Kidney (tissue), 14 donors: Measurements from ENCODE around the gene CAPN7. TPM values are rescaled to one million over a fixed set of nuclear protein-coding genes. Genes with fewer than 3 reads are reported as not detected.

ENCODE experiments used
- DNase-seq, 5 donors: peaks; one replicate each; pipeline ENCODE4 v3.0.0-alpha.2; 2013 to 2020
- FAIRE-seq: peaks from 2 replicates; lab custom pipeline; 2012; peaks lifted over from hg19 to GRCh38; lab: Jason Lieb, UNC
- H3K27ac ChIP-seq, 2 donors: one replicate each; pipeline ENCODE4 v1.7.0; 2013; ENCODE audit warnings: low read depth in 2 of 2, low read length in 2 of 2, inconsistent platforms in 1 of 2
- H3K27me3 ChIP-seq: one replicate; pipeline ENCODE4 v1.7.1; 2013; ENCODE audit warnings: low read length, inconsistent platforms; ENCODE audit not compliant: control insufficient read depth, insufficient read depth
- H3K36me3 ChIP-seq, 3 donors: one replicate each; pipeline versions ENCODE4 v1.7.0 to v1.7.1; 2013; ENCODE audit warnings: low read length in 3 of 3, control low read depth in 1 of 3, inconsistent platforms in 1 of 3; ENCODE audit not compliant: insufficient read depth in 3 of 3, control insufficient read depth in 2 of 3
- H3K4me1 ChIP-seq, 3 donors: one replicate each; pipeline versions ENCODE4 v1.7.0 to v1.7.1; 2013; ENCODE audit warnings: low read length in 3 of 3, inconsistent platforms in 1 of 3, low read depth in 1 of 3; ENCODE audit not compliant: control insufficient read depth in 2 of 3, insufficient read depth in 2 of 3
- H3K4me3 ChIP-seq, 3 donors: one replicate each; pipeline versions ENCODE4 v1.7.0 to v1.8.1; 2013; ENCODE audit warnings: low read length in 3 of 3, control low read depth in 1 of 3, inconsistent platforms in 1 of 3
- H3K9ac ChIP-seq, 3 donors: one replicate each; pipeline versions ENCODE4 v1.7.0 to v1.7.1; 2013; ENCODE audit warnings: low read length in 3 of 3, control low read depth in 1 of 3, inconsistent platforms in 1 of 3
- H3K9me3 ChIP-seq, 3 donors: one replicate each; pipeline versions ENCODE4 v1.7.0 to v1.7.1; 2013; ENCODE audit warnings: low read length in 3 of 3, control low read depth in 1 of 3, inconsistent platforms in 1 of 3; ENCODE audit not compliant: control insufficient read depth in 2 of 3, insufficient read depth in 1 of 3
- CTCF ChIP-seq: IDR thresholded peaks from 3 replicates; pipeline ENCODE4 v1.5.1; 2012; ENCODE audit warnings: mild to moderate bottlenecking, moderate library complexity, borderline replicate concordance; ENCODE audit not compliant: insufficient read depth; ENCODE audit errors: extremely low read depth
- intact Hi-C: fragments of 100-400 bp; cut with DNase I; formaldehyde crosslinking; loops from one replicate; pipeline ENCODE4 v1.11.1; 2022
- polyA plus RNA-seq: library from polyadenylated mRNA; stranded (reverse); fragments of 350-450 nt; fragmentation: Illumina TruSeq; extraction: RNeasy Lipid Tissue Mini Kit (QIAGEN cat#74804); gene quantifications from one replicate; pipeline ENCODE4 v1.2.3, GENCODE V29; 2014; ENCODE audit warnings: low read depth, low replicate concordance; ENCODE audit not compliant: insufficient read depth
- total RNA-seq: library from RNA; stranded (reverse); fragmentation: NEBNext Ultra II Directional; extraction: Animal tissue kit (Norgen Biotek cat#: 25700); gene quantifications from one replicate; pipeline ENCODE4 v1.2.1, GENCODE V29; 2021
- donor health status: control.
- donor health status: control.
- donor health status: control.
- donor health status: control.
- donor health status: control.
- donor health status: DM: yes; HTN: yes; CAD: no.
- donor health status: Normal renal cell carcinoma (clear cell type).

The CAPN7 gene
- total and polyA plus RNA-seq, 2 donors from 2014 or later = 14.9 to 40.7 TPM

- no peak overlapping the region for H3K9ac ChIP-seq
- no peak for DNase-seq
- TF ChIP-seq CTCF = no peak
- no peaks in the 10 kb centered on the region for H3K9me3 ChIP-seq
- no peak for FAIRE-seq
- H3K27me3 ChIP-seq = no peaks in the 10 kb centered on the region
- H3K4me3 ChIP-seq = no peak overlapping the region
- intact Hi-C loops = no loop called here
- no peak overlapping the region for H3K27ac ChIP-seq
- peaks cover 5 to 44% (median 35%) of the 10 kb centered on the region in 3 donors for H3K36me3 ChIP-seq
- H3K4me1 ChIP-seq = no peaks in the 10 kb centered on the region
Observed at GRCh38 chr3:15217841-15218267, 11.8 kb downstream of the CAPN7 start.

- H3K4me1 ChIP-seq = no peaks in the 10 kb centered on the region
- no peak overlapping the region for H3K4me3 ChIP-seq
- no peak for DNase-seq
- no peak for TF ChIP-seq CTCF
- no peak overlapping the region for H3K9ac ChIP-seq
- H3K27ac ChIP-seq = no peak overlapping the region
- FAIRE-seq = no peak
- peaks cover 5 to 43% (median 37%) of the 10 kb centered on the region in 3 donors for H3K36me3 ChIP-seq
- intact Hi-C loops = no loop called here
- no peaks in the 10 kb centered on the region for H3K27me3 ChIP-seq
- no peaks in the 10 kb centered on the region for H3K9me3 ChIP-seq
Observed at GRCh38 chr3:15218689-15219088, 12.6 kb downstream of the CAPN7 start.

- no peak for TF ChIP-seq CTCF
- H3K27ac ChIP-seq = no peak overlapping the region
- no peaks in the 10 kb centered on the region for H3K9me3 ChIP-seq
- no peaks in the 10 kb centered on the region for H3K27me3 ChIP-seq
- FAIRE-seq = no peak
- no peak for DNase-seq
- intact Hi-C loops = no loop called here
- no peak overlapping the region for H3K4me3 ChIP-seq
- H3K36me3 ChIP-seq = peaks cover 5 to 48% (median 40%) of the 10 kb centered on the region in 3 donors
- H3K4me1 ChIP-seq = no peaks in the 10 kb centered on the region
- no peak overlapping the region for H3K9ac ChIP-seq
Observed at GRCh38 chr3:15220056-15220455, 14.0 kb downstream of the CAPN7 start.

- no peaks in the 10 kb centered on the region for H3K27me3 ChIP-seq
- no peak overlapping the region for H3K27ac ChIP-seq
- DNase-seq = no peak
- no peak for FAIRE-seq
- no peaks in the 10 kb centered on the region for H3K4me1 ChIP-seq
- H3K4me3 ChIP-seq = no peak overlapping the region
- H3K36me3 ChIP-seq = peaks cover 5 to 48% (median 40%) of the 10 kb centered on the region in 3 donors
- intact Hi-C loops = no loop called here
- H3K9me3 ChIP-seq = no peaks in the 10 kb centered on the region
- H3K9ac ChIP-seq = no peak overlapping the region
- no peak for TF ChIP-seq CTCF
Observed at GRCh38 chr3:15220661-15221060, 14.6 kb downstream of the CAPN7 start.
